GM12878 (cell line): ENCODE data around the gene JAML. TPM values are rescaled to one million over a fixed set of nuclear protein-coding genes. Genes with fewer than 3 reads are reported as not detected.

Experiments
- ATAC-seq: fragments of 200-7000 bp; cut with Tn5 transposase; 3 replicates; pipeline ENCODE4 v1.9.1; 2020; ENCODE audit warnings: mild to moderate bottlenecking, moderate library complexity
- BruUV-seq: library from RNA; stranded (reverse); fragments of 400-500 nt; replicated peaks from 2 replicates; lab custom pipeline; 2021; lab: Mats Ljungman, UMichigan
- CTCF ChIA-PET: fragments of 300-600 bp; sonication (Branson Sonifier 250); formaldehyde crosslinking; extraction: SDS; loops from one replicate; lab custom pipeline; 2021; ENCODE audit warnings: inconsistent platforms; lab: Yijun Ruan, JAX
- POLR2A ChIA-PET: fragments of 350-600 bp; formaldehyde crosslinking; extraction: SDS; loops from one replicate; lab custom pipeline; 2021; ENCODE audit warnings: inconsistent platforms; lab: Charles Lee
- RAD21 ChIA-PET: fragments of 300-600 bp; sonication (Branson Sonifier 250); formaldehyde crosslinking; loops from one replicate; lab custom pipeline; 2023; ENCODE audit warnings: antibody characterized with exemption; ENCODE audit not compliant: unreplicated experiment; lab: Charles Lee
- SMC1A ChIA-PET: fragments of 300-600 bp; sonication (Branson Sonifier 250); formaldehyde crosslinking; loops from one replicate; lab custom pipeline; 2023; ENCODE audit not compliant: unreplicated experiment, uncharacterized antibody; lab: Charles Lee
- DNase-seq: peaks from one replicate; pipeline ENCODE4 v3.0.0-alpha.2; 2011; ENCODE audit warnings: low read depth, low spot score
- FAIRE-seq: peaks from 3 replicates; lab custom pipeline; 2011; peaks lifted over from hg19 to GRCh38; lab: Jason Lieb, UNC
- H2AFZ ChIP-seq: 2 replicates; pipeline ENCODE4 v1.6.0; 2011; ENCODE audit warnings: low read depth, low read length, control low read depth; ENCODE audit not compliant: control insufficient read depth
- H3K27ac ChIP-seq: 2 replicates; pipeline ENCODE4 v1.5.1; 2011; ENCODE audit warnings: control low read depth; ENCODE audit not compliant: control insufficient read depth, insufficient read depth
- H3K27me3 ChIP-seq, 2 experiments: replicated peaks in 1 of 2; 2 replicates each; pipeline versions ENCODE4 v1.6.0 to v1.6.1; 2011; ENCODE audit warnings: low read length in 1 of 2; ENCODE audit not compliant: control insufficient read depth in 2 of 2, insufficient read depth in 2 of 2
- H3K36me3 ChIP-seq, 2 experiments: 2 replicates each; pipeline ENCODE4 v1.5.1; 2011; ENCODE audit warnings: low read length in 1 of 2; ENCODE audit not compliant: control insufficient read depth in 2 of 2, insufficient read depth in 2 of 2
- H3K4me1 ChIP-seq: 2 replicates; pipeline ENCODE4 v1.6.1; 2011; ENCODE audit warnings: mild to moderate bottlenecking, low read length, moderate library complexity, mixed read lengths; ENCODE audit not compliant: control insufficient read depth, insufficient read depth
- H3K4me2 ChIP-seq: 2 replicates; pipeline ENCODE4 v1.6.0; 2011; ENCODE audit warnings: control low read depth; ENCODE audit not compliant: control insufficient read depth, insufficient read depth
- H3K4me3 ChIP-seq: fragments of 200-600 bp; sonication (generic); 2 replicates; pipeline ENCODE4 v1.5.1; 2016
- H3K79me2 ChIP-seq: 2 replicates; pipeline ENCODE4 v1.6.0; 2011; ENCODE audit warnings: low read length; ENCODE audit not compliant: control insufficient read depth, insufficient read depth
- H3K9ac ChIP-seq: 2 replicates; pipeline ENCODE4 v1.8.0; 2011; ENCODE audit warnings: low read length, control low read depth, mixed read lengths; ENCODE audit not compliant: control insufficient read depth, insufficient read depth
- H3K9me3 ChIP-seq: replicated peaks from 3 replicates; pipeline ENCODE4 v1.5.1; 2011; ENCODE audit warnings: mild to moderate bottlenecking, low read length; ENCODE audit not compliant: control insufficient read depth, insufficient read depth
- H4K20me1 ChIP-seq: 2 replicates; pipeline ENCODE4 v1.6.0; 2011; ENCODE audit not compliant: control insufficient read depth, insufficient read depth
- CBFB ChIP-seq: IDR thresholded peaks from 2 replicates; pipeline ENCODE4 v1.6.1; 2016; ENCODE audit warnings: antibody characterized with exemption, low read depth
- CHD2 ChIP-seq: IDR thresholded peaks from 2 replicates; pipeline ENCODE4 v1.6.1; 2011; ENCODE audit warnings: low read depth, low read length, improper control_type of control experiment, borderline replicate concordance
- CREB1 ChIP-seq: IDR thresholded peaks from 2 replicates; pipeline ENCODE4 v1.6.1; 2012; ENCODE audit warnings: low read depth, mild to moderate bottlenecking, inconsistent platforms
- EP300 ChIP-seq, 2 experiments: fragments of 150-350 bp in 1 of 2; IDR thresholded peaks; 2 replicates each; pipeline ENCODE4 v1.6.1; 2011 to 2012; ENCODE audit warnings: low read depth in 2 of 2, low read length in 2 of 2, borderline replicate concordance in 1 of 2, improper control_type of control experiment in 1 of 2, inconsistent platforms in 1 of 2; ENCODE audit not compliant: control insufficient read depth in 1 of 2
- IKZF1 ChIP-seq: fragments of 450-650 bp; conservative IDR thresholded peaks from 2 replicates; pipeline ENCODE4 v1.6.1; 2017; ENCODE audit warnings: antibody characterized with exemption, mild to moderate bottlenecking
- JUNB ChIP-seq: IDR thresholded peaks from 2 replicates; pipeline ENCODE4 v1.6.1; 2016; ENCODE audit warnings: antibody characterized with exemption, mild to moderate bottlenecking
- MYC ChIP-seq: IDR thresholded peaks from 2 replicates; pipeline ENCODE4 v1.6.1; 2011; ENCODE audit warnings: mild to moderate bottlenecking, low read length, moderate library complexity, inconsistent platforms; ENCODE audit not compliant: insufficient read depth, insufficient replicate concordance, insufficient read length, severe bottlenecking
- NR2C2 ChIP-seq: IDR thresholded peaks from 2 replicates; pipeline ENCODE4 v1.6.1; 2011; ENCODE audit warnings: borderline replicate concordance, low read depth; ENCODE audit not compliant: control insufficient read depth, insufficient read length
- PML ChIP-seq: IDR thresholded peaks from 2 replicates; pipeline ENCODE4 v1.6.1; 2012; ENCODE audit warnings: low read length, inconsistent platforms
- SRF ChIP-seq, 2 experiments: IDR thresholded peaks; 2 replicates each; pipeline ENCODE4 v1.6.1; 2011; ENCODE audit warnings: low read depth in 2 of 2, low read length in 2 of 2, mild to moderate bottlenecking in 1 of 2, moderate library complexity in 1 of 2
- SUPT20H ChIP-seq: IDR thresholded peaks from 2 replicates; pipeline ENCODE4 v1.6.1; 2011; ENCODE audit warnings: low read depth, mild to moderate bottlenecking, low read length, moderate library complexity, borderline replicate concordance; ENCODE audit not compliant: control insufficient read depth
- TAF1 ChIP-seq: IDR thresholded peaks from 2 replicates; pipeline ENCODE4 v1.6.1; 2011; ENCODE audit warnings: mild to moderate bottlenecking, low read depth, low read length, borderline replicate concordance
- WRNIP1 ChIP-seq: IDR thresholded peaks from 2 replicates; pipeline ENCODE4 v1.6.1; 2011; ENCODE audit warnings: low read depth, low read length, improper control_type of control experiment, borderline replicate concordance
- WGBS: methylation state at CpG from one replicate; pipeline ENCODE4 v1.1.6; 2016; ENCODE audit warnings: low lambda C conversion rate; ENCODE audit not compliant: insufficient replicate concordance, insufficient coverage; ENCODE audit errors: missing lambda C conversion rate; 5-methylcytosine and 5-hydroxymethylcytosine counted together
- in situ Hi-C: fragments of 300-500 bp; cut with MboI; formaldehyde crosslinking; loops from 9 replicates; pipeline ENCODE4 v1.14.3; 2018; ENCODE audit warnings: mixed read lengths
- intact Hi-C: fragments of 100-400 bp; cut with micrococcal nuclease; formaldehyde crosslinking; loops from one replicate; pipeline ENCODE4 v1.14.2; 2022; ENCODE audit not compliant: unreplicated experiment
- polyA plus RNA-seq, 11 experiments: library from polyadenylated mRNA; depleted of rRNA in 4 of 11; unstranded in 6 of 11; stranded (reverse) in 5 of 11; fragments of >200 nt; fragmentation: Nextera tagmentation in 4 of 11; fragmentation: Illumina TruSeq in 1 of 11; extraction: Ambion mirVana in 4 of 11; extraction: Trizol in 1 of 11; gene quantifications; 1 replicate in 1 of 11; 2 replicates in 10 of 11; pipeline versions ENCODE4 v1.2.1 to v1.2.3, GENCODE V29; 2011 to 2016; ENCODE audit warnings: inconsistent platforms in 2 of 11, missing spikeins in 2 of 11, low read depth in 1 of 11
- total RNA-seq, 4 experiments: library from RNA; depleted of rRNA in 3 of 4; stranded (reverse); fragments of >200 nt in 3 of 4; fragmentation: Illumina TruSeq in 1 of 4; extraction: Trizol in 1 of 4; gene quantifications; 2 replicates each; pipeline versions ENCODE4 v1.2.1 to v1.2.3, GENCODE V29; 2013 to 2021
- TF ChIP-seq, protein P1 (sequence below): IDR thresholded peaks from 2 replicates; pipeline ENCODE4 v1.6.1; 2012; ENCODE audit warnings: low read depth, low read length, improper control_type of control experiment

JAML gene
- total and polyA plus RNA-seq, 10 of the 15 experiments (the other 5 are each of a cell fraction or from before 2014, with no cell fraction given): 0.60 to 8.1 (median 3.5) TPM

DNA sequence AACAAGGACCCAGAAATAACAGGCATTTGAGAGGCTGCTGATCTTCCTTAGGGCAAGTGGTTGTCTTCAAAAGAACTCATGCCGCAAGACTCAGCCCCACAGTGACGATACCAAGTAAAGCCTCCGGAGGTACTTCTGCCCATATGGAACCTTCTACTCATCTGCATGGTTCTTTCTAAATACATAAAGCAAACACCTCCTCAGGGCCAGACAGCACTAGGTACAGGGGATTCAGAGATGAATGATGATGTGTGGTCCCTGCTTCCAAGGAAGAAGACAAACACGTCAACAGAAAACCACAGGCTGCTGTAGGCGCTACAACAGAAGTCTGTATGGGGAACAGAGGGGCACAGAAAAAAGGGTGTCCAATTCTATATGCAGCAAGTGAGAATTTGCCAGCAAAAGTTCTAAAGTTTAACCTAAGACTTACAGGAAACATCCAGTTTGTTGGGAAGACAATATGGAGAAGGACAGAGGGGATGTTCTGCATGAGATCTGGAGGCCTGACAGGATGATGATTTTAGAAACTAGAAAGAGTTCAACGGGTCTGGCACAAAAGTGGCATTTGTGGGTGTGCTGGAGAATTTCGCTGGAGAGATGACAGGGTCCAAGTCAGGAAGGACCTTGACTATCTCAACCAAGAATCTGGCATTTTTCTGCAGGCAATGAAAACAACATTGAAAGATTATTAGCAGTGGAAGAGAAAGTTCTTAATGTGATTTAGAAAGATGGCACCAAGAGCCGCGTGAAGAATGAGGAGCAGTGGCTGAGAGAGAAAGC, 23.7 kb downstream of the JAML start (continued):
- TF ChIP-seq NR2C2: no peak

DNA sequence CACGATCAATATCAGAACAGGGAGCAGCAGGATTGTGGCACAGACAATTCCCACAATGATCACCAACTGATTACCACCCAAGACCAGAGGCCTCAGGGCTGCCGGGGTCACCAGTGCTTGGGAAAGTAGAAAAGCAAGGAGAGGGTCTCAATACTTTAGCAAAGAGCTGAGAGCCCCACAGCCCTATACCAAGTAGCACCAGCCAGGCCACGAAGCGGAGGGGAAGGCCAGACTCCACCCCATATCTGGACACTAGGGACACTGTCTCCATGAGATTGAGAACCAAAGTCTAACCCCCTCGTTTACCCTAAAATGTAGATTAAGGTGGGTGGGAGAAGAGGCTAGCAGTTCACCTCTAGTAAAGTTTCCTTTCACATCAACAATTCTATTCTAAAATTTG, 24.3 kb downstream of the JAML start:
- no peak overlapping the region for H3K27ac ChIP-seq
- no peaks in the 10 kb centered on the region for H4K20me1 ChIP-seq
- in situ Hi-C loops: no loop called here
- intact Hi-C loops: no loop called here
- POLR2A ChIA-PET: no interaction called here
- no peak overlapping the region for H3K9ac ChIP-seq
- DNase-seq: no peak
- FAIRE-seq: no peak
- CTCF ChIA-PET: interaction anchor here (3.2 to 3.3 kb wide), 2 partner anchors 63 to 152 kb away, joined by 35 to 58 read pairs; partner anchors contain the start of gene MPZL2
- 27% methylated on average over 5 of the region's 5 CpGs for WGBS
- SMC1A ChIA-PET: interaction anchor here (2.6 to 2.8 kb wide), 4 partner anchors 8 to 89 kb away, joined by 12 to 77 read pairs (median 50); no protein-coding TSS in a partner anchor
- H3K27me3 ChIP-seq: no peaks in the 10 kb centered on the region; a peak in 1 of 4 replicates
- no peak overlapping the region for H3K4me2 ChIP-seq
- no peaks in the 10 kb centered on the region for H3K79me2 ChIP-seq
- H3K4me1 ChIP-seq: no peaks in the 10 kb centered on the region
- RAD21 ChIA-PET: interaction anchor here (3.7 kb wide), 1 partner anchor 90 kb away, joined by 71 read pairs; no protein-coding TSS in a partner anchor
- BruUV-seq: no TSS peak
- no peak for ATAC-seq
- H2AFZ ChIP-seq: no peak overlapping the region
- no peaks in the 10 kb centered on the region; a peak in 1 of 4 replicates for H3K36me3 ChIP-seq
- TF ChIP-seq CREB1: no peak
- no peak for TF ChIP-seq JUNB
- no peak for TF ChIP-seq IKZF1
- no peak for TF ChIP-seq CHD2
- TF ChIP-seq, protein P1, sequence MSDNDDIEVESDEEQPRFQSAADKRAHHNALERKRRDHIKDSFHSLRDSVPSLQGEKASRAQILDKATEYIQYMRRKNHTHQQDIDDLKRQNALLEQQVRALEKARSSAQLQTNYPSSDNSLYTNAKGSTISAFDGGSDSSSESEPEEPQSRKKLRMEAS: no peak
- TF ChIP-seq MYC: no peak
- TF ChIP-seq PML: no peak
- TF ChIP-seq SUPT20H: no peak
- TF ChIP-seq TAF1: no peak
- TF ChIP-seq CBFB: no peak
- no peak for TF ChIP-seq WRNIP1
- TF ChIP-seq SRF (IDR thresholded peaks at IDR 0.05; ENCODE audit: low read depth in 2 of 2, low read length in 2 of 2): no peak
- no peak for TF ChIP-seq EP300 (IDR thresholded peaks at IDR 0.05; ENCODE audit: borderline replicate concordance in 1 of 2, control insufficient read depth in 1 of 2, low read depth in 2 of 2, low read length in 2 of 2)
- TF ChIP-seq, all 136 proteins: peak for 0
- Histone ChIP-seq H3K9me3 (no peaks in the 10 kb centered on the region), H3K4me3 (no peak overlapping the region)
